Endothelial cell of umbilical vein (primary cell): Measurements from ENCODE around the gene CLIP1. TPM values are rescaled to one million over a fixed set of nuclear protein-coding genes. Genes with fewer than 3 reads are reported as not detected.
"Not testable (repeated sequence)": the region's sequence is repeated elsewhere in the genome, so short reads cannot be mapped to it uniquely, and the experiment has no call there.

Experiments
- BruUV-seq: library from RNA; stranded (reverse); fragments of 400-500 nt; replicated peaks from 2 replicates; lab custom pipeline; 2021; lab: Mats Ljungman, UMichigan
- CTCF ChIA-PET: fragments of 300-600, 350-600 bp; sonication (Branson Sonifier 250); formaldehyde crosslinking; loops from one replicate; lab custom pipeline; 2021; ENCODE audit warnings: antibody characterized with exemption, inconsistent platforms; lab: Charles Lee
- POLR2A ChIA-PET: fragments of 300-600, 350-600 bp; sonication (Branson Sonifier 250); formaldehyde crosslinking; loops from one replicate; lab custom pipeline; 2021; ENCODE audit warnings: antibody characterized with exemption, inconsistent platforms; lab: Charles Lee
- DNase-seq: peaks from one replicate; pipeline ENCODE4 v3.0.0-alpha.2; 2011; ENCODE audit warnings: low read depth, low spot score
- FAIRE-seq: peaks from 2 replicates; lab custom pipeline; 2011; peaks lifted over from hg19 to GRCh38; lab: Jason Lieb, UNC
- H2AFZ ChIP-seq: 2 replicates; pipeline ENCODE4 v1.6.0; 2012; ENCODE audit warnings: low read depth, low read length, control low read depth, inconsistent platforms
- H3K27ac ChIP-seq: 2 replicates; pipeline ENCODE4 v1.5.1; 2011; ENCODE audit warnings: low read depth, mild to moderate bottlenecking, control low read depth, low read length, moderate library complexity; ENCODE audit not compliant: insufficient read depth
- H3K27me3 ChIP-seq, 2 experiments: 2 replicates each; pipeline versions ENCODE4 v1.6.0 to v1.6.1; 2011; ENCODE audit warnings: low read length in 2 of 2, mixed read lengths in 1 of 2; ENCODE audit not compliant: control insufficient read depth in 2 of 2, insufficient read depth in 2 of 2
- H3K36me3 ChIP-seq, 2 experiments: 2 replicates in 1 of 2; 3 replicates in 1 of 2; pipeline ENCODE4 v1.5.1; 2011; ENCODE audit warnings: low read length in 2 of 2, mild to moderate bottlenecking in 1 of 2, moderate library complexity in 1 of 2; ENCODE audit not compliant: control insufficient read depth in 2 of 2, insufficient read depth in 2 of 2; ENCODE audit errors: extremely low read depth in 1 of 2
- H3K4me1 ChIP-seq: 3 replicates; pipeline ENCODE4 v1.5.1; 2011; ENCODE audit warnings: mild to moderate bottlenecking, low read length; ENCODE audit not compliant: control insufficient read depth, insufficient read depth; ENCODE audit errors: extremely low read depth
- H3K4me2 ChIP-seq: 2 replicates; pipeline ENCODE4 v1.6.1; 2011; ENCODE audit warnings: low read length, control low read depth, mixed read lengths; ENCODE audit not compliant: insufficient read depth
- H3K4me3 ChIP-seq, 3 experiments: fragments of 200-600 bp in 1 of 3; sonication (generic), shearing (Covaris generic) in 1 of 3; replicated peaks in 1 of 3; 2 replicates each; pipeline ENCODE4 v1.5.1; 2011 to 2016; ENCODE audit warnings: control low read depth in 3 of 3, low read length in 3 of 3, mild to moderate bottlenecking in 2 of 3, inconsistent platforms in 1 of 3, low read depth in 1 of 3, moderate library complexity in 1 of 3; ENCODE audit not compliant: insufficient read depth in 1 of 3
- H3K79me2 ChIP-seq: 2 replicates; pipeline ENCODE4 v1.6.0; 2012; ENCODE audit warnings: low read length, inconsistent platforms; ENCODE audit not compliant: control insufficient read depth, insufficient read depth
- H3K9ac ChIP-seq: replicated peaks from 2 replicates; pipeline ENCODE3; 2011; ENCODE audit warnings: low read length, control low read depth; ENCODE audit not compliant: insufficient read depth; ENCODE audit errors: extremely low read depth
- H3K9me1 ChIP-seq: replicated peaks from 3 replicates; pipeline ENCODE4 v1.6.0; 2011; ENCODE audit warnings: mild to moderate bottlenecking, low read length; ENCODE audit not compliant: control insufficient read depth, insufficient read depth; ENCODE audit errors: extremely low read depth
- H3K9me3 ChIP-seq: replicated peaks from 2 replicates; pipeline ENCODE4 v1.5.1; 2012; ENCODE audit warnings: low read length, inconsistent platforms; ENCODE audit not compliant: control insufficient read depth, insufficient read depth
- H4K20me1 ChIP-seq: replicated peaks from 2 replicates; pipeline ENCODE3; 2011; ENCODE audit warnings: mild to moderate bottlenecking, low read length; ENCODE audit not compliant: control insufficient read depth, insufficient read depth; ENCODE audit errors: extremely low read depth
- CTCF ChIP-seq, 2 donors: IDR thresholded peaks; 1 replicate in 1 of 2; 2 replicates in 1 of 2; pipeline ENCODE4 v1.5.1; 2011; ENCODE audit warnings: low read length in 2 of 2, mild to moderate bottlenecking in 2 of 2, moderate library complexity in 2 of 2, control low read depth in 1 of 2, inconsistent platforms in 1 of 2, low read depth in 1 of 2; ENCODE audit not compliant: insufficient read depth in 1 of 2; ENCODE audit errors: extremely low read depth in 1 of 2
- dilution Hi-C: fragments of 300-500 bp; cut with MboI; formaldehyde crosslinking; loops from one replicate; pipeline ENCODE4 v1.15.0; 2019; ENCODE audit warnings: low sequenced_read_pairs; ENCODE audit not compliant: extremely low pct_ligation_motif_present
- intact Hi-C: fragments of 100-400 bp; cut with micrococcal nuclease; formaldehyde crosslinking; loops from one replicate; pipeline ENCODE4 v1.10.0; 2022
- polyA plus RNA-seq, 4 experiments: library from polyadenylated mRNA; depleted of rRNA in 3 of 4; stranded (reverse) in 3 of 4; unstranded in 1 of 4; fragments of >200 nt; gene quantifications; 2 replicates each; pipeline versions ENCODE4 v1.2.1 to v1.2.3, GENCODE V29; 2011 to 2012; ENCODE audit warnings: missing spikeins in 1 of 4
- total RNA-seq: library from RNA; stranded (reverse); gene quantifications from 2 replicates; pipeline ENCODE4 v1.2.3, GENCODE V29; 2021

CLIP1 gene
- total and polyA plus RNA-seq, 2 donors (not counting 3 experiments of a cell fraction or from before 2014, with no cell fraction given) = 56.5 to 84.3 TPM

DNA sequence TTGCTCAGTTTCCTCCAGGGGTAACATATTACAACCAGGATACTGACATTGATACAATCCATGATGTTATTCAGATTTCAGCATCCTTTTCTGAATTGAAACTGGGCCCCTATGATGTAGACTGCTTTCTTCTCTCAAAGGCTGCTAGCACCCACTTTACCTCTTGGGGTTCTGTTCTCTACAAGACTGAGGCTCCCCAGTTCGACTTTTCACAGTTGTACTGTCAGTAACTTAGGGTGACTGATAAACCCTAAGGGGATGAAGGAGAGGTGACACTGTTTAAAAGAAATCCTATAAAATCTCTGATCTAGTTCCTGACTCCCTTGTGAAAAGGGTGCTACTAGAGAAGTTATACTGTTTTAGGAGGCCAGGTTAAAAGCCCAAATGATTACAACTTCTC lies 157.0 kb downstream of the CLIP1 start:
- TF ChIP-seq CTCF (IDR thresholded peaks at IDR 0.05; ENCODE audit: extremely low read depth in 1 of 2, insufficient read depth in 1 of 2, low read depth in 1 of 2, low read length in 2 of 2) = no peak
- ChIA-PET CTCF (no interaction called here), POLR2A (interaction anchor here (0.6 kb wide), 1 partner anchor 248 kb away, joined by 3 read pairs; no protein-coding TSS in a partner anchor)
- Histone ChIP-seq H4K20me1 (no peaks in the 10 kb centered on the region), H3K9me3 (no peaks in the 10 kb centered on the region), H2AFZ (peak overlapping the region; percentile 42), H3K27me3 (no peaks in the 10 kb centered on the region), H3K27ac (peak overlapping the region; percentile 48), H3K4me2 (peak overlapping the region; percentile 76), H3K79me2 (peaks cover 3% of the 10 kb centered on the region), H3K36me3 (peaks cover 1 to 8% of the 10 kb centered on the region in 2 experiments), H3K9me1 (no peaks in the 10 kb centered on the region), H3K4me3 (peak overlapping the region; percentile 48 to 86 (median 66)), H3K4me1 (peaks cover 12% of the 10 kb centered on the region), H3K9ac (peak overlapping the region; percentile 89)
- intact Hi-C loops = no loop called here
- BruUV-seq = no TSS peak
- no peak for DNase-seq
- no peak for FAIRE-seq
- dilution Hi-C loops = no loop called here

- POLR2A ChIA-PET, CTCF ChIA-PET: not testable (repeated sequence)
Measured at GRCh38 chr12:122260735-122261134, 161.7 kb downstream of the CLIP1 start.

DNA sequence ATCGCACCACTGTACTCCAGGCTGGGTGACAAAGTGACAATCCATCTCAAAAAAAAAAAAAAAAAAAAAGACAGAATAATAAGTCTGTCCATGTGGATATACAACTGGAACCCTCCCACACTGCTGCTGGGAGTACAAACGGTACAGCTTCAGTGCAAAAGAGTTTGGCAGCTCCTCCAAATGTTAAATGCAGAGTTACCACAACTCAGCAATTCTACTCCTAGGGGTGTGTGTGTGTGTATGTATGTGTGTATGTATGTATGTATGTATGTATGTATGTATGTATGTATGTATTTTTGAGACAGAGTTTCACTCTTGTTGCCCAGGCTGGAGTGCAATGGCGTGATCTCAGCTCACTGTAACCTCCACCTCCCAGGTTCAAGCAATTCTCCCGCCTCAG lies 163.5 kb downstream of the CLIP1 start:
- CTCF ChIA-PET, H3K36me3 ChIP-seq, H3K9me3 ChIP-seq, H4K20me1 ChIP-seq, H3K27me3 ChIP-seq, DNase-seq, H3K4me2 ChIP-seq, H2AFZ ChIP-seq, FAIRE-seq, intact Hi-C loops, H3K9me1 ChIP-seq, dilution Hi-C loops, H3K9ac ChIP-seq, H3K27ac ChIP-seq, H3K4me1 ChIP-seq, BruUV-seq, H3K79me2 ChIP-seq, H3K4me3 ChIP-seq: not testable (repeated sequence)
- POLR2A ChIA-PET = interaction anchor here (0.7 kb wide), 1 partner anchor 19 kb away, joined by 4 read pairs; no protein-coding TSS in a partner anchor

More at GRCh38 chr12:122260735-122261134, 161.7 kb downstream of the CLIP1 start:
- BruUV-seq, intact Hi-C loops, H3K4me3 ChIP-seq, H3K9me3 ChIP-seq, H3K79me2 ChIP-seq, DNase-seq, H3K27ac ChIP-seq, FAIRE-seq, dilution Hi-C loops, H3K4me2 ChIP-seq, H2AFZ ChIP-seq, H4K20me1 ChIP-seq, H3K9me1 ChIP-seq, H3K9ac ChIP-seq, H3K4me1 ChIP-seq, H3K36me3 ChIP-seq, H3K27me3 ChIP-seq: not testable (repeated sequence)
